GM21737 (cell line): ENCODE data around the gene SERTM1.

Source experiments
- ATAC-seq: cut with Tn5 transposase; IDR thresholded peaks from one replicate; pipeline ENCODE4 v1.9.1; 2021; ENCODE audit warnings: mild to moderate bottlenecking, moderate library complexity; ENCODE audit not compliant: unreplicated experiment

The SERTM1 gene

GRCh38 chr13:36709136-36709890 is 35.5 kb downstream of the SERTM1 start:
- ATAC-seq: no peak

- no peak for ATAC-seq
Measured at GRCh38 chr13:36710396-36710795, 36.6 kb downstream of the SERTM1 start.

GRCh38 chr13:36712290-36712689 is 38.5 kb downstream of the SERTM1 start:
- no peak for ATAC-seq

DNA sequence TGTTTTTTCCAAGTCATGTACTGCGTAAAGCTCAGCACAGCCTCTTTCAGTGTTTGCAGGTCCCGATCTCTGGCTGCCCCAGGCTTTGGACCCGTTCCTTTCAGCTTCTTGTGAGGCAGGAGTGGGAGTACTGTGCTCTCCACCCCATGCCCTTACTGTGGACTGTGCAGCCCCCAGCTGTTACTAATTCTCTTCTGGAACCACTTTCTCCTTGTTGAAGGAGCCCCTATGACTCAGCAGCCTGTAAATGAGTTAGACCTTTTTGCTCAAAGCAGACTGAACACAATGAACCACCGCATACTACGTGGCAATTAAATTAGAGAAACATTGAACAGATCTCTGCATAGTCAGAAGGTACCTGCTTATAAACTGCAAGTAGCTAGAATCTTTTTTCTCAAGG is 39.0 kb downstream of the SERTM1 start:
- ATAC-seq: no peak

DNA sequence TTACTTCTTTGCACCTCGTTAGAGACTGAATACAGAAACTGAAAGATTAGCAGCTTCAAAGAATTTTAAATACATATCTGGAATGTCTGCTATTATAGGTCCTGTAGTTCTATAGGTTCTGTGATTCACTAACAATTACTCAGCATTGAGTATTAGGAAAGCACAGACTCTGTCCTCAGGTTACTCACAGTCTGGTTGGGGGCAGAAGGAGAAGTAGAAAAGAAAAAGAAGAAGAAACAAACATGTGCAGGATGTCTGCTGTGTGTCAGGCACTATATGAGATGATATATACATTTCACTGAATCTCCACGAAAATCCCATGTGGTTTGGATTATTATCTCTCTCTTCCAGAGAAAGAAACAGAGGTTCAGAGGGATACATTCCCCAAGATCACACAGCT is 40.1 kb downstream of the SERTM1 start:
- ATAC-seq: no peak

DNA sequence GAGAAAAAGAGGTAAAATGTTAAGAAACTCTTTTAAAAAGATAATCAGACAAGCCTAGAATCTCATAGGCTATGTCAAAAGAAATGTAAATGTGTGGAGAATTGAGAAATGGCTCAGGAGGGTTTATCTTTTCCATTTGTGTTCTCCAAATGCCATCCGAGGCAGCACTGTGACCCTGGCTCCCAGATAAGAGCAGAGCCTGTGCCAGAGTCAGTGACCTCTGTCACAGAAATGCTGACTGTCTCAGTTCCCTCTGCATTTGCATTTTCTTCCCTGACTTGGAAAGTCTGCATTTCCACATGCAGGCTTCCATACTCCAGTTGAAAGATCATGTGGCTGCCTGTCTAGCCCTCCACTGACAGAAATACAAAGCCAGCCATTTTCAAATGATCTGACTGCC is 42.0 kb downstream of the SERTM1 start:
- ATAC-seq: no peak

- ATAC-seq: no peak
Measured at GRCh38 chr13:36717017-36717416, 43.2 kb downstream of the SERTM1 start.

DNA sequence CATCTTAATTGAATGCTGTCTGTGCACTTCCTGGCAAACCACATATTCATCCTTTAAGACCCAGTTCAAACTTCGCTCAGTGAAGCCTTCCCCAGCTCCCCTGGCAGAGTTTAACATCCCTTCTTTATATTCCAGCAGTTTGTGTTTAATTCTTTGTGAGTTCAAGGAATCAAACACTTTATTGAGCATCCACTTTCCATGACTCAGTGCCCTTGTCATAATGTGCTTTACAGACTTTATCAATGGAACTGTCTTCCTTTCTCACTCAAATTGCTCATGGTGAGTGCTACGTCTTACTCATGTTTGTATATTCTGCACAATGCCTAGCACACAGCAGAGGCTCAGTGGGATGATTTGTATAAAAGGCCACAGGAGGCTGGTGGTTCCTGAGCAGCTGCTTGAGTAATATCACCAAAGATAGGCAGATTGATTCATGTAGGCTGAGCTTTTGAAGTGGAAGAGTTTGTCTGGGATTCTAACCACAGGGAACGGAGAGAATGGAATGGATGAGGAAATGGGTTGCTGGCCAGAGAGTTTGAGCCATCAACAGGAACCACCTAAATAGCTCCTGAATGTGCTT is 44.2 kb downstream of the SERTM1 start:
- ATAC-seq: no peak

- no peak for ATAC-seq
Measured at GRCh38 chr13:36718686-36719085, 44.9 kb downstream of the SERTM1 start.

DNA sequence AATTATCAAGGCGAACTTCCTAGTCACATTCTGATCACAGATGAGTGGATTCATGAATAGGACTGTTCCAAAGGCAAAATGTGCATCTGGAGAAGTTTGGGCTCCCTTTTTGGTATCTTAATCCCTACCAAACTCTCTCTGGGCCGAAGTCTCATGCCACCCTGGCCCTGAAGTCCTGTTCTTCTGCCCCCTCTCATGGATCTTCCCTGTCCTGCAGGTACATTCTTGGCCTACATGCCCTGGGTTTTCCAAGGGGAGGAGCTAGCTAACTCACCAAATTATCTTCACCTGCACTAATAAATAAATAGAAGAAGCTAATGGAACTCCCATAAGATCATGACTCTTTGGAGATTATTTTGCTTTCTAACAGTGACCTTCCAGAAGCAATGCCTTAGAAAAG is 50.3 kb downstream of the SERTM1 start:
- ATAC-seq: no peak

- no peak for ATAC-seq
Measured at GRCh38 chr13:36725936-36726335, 52.1 kb downstream of the SERTM1 start.

GRCh38 chr13:36728006-36728405 is 54.2 kb downstream of the SERTM1 start:
- ATAC-seq: no peak

- ATAC-seq: no peak
Measured at GRCh38 chr13:36736119-36736726, 62.4 kb downstream of the SERTM1 start.

DNA sequence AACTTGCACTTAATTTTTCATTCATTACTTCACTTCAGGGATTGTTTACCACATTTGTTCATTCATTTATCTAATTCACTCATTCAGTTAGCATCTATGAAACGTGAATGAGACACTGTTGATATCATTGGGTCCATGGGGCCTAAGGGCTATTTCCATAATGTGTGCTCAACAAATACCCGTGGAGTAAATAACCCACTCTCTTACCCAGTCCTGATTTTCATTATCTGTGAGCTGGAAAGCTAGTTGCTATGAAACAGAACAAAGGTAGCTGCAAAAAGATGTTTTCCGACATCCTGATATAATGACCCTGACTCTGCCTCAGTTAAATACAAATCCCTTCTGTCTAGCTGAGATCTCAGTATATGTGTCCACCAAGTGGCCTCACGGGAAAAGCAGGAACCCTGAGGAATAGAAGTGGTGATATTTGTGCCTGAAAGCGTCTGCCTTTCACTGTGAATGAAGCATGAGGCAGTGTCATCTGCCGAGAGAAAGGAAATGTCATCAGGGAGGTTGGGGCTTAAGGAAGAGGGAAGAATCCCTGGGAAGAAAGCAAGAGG is 63.8 kb downstream of the SERTM1 start:
- ATAC-seq: no peak

DNA sequence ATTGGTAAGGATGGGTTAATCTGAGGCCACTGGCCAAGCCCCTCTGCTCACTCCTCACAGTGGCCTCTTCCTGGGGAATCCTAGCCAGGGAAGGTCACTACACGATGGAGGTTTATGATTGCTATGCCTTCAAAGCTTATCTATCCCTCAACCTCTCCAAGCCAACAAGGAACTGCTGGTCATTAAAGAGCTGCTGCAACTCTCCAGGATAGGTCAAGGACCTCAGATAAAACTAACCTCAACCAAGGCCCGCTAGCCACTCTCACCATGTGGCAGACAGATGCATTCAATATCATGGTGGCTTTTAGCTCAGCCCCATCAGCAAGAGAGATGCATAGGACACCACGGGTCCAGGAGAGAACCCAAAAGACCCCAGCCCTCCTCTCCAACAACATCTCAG is 71.6 kb downstream of the SERTM1 start:
- ATAC-seq: no peak

- ATAC-seq: no peak
Measured at GRCh38 chr13:36746051-36746450, 72.2 kb downstream of the SERTM1 start.
